NCI-H1048 (cell line): Measurements from ENCODE around the gene FUCA2.
"Not testable (repeated sequence)": the region's sequence is repeated elsewhere in the genome, so short reads cannot be mapped to it uniquely, and the experiment has no call there.

Source experiments
- DNase-seq: peaks from one replicate; lab custom pipeline; 2025; lab: John Stamatoyannopoulos, UW

The FUCA2 gene

DNA sequence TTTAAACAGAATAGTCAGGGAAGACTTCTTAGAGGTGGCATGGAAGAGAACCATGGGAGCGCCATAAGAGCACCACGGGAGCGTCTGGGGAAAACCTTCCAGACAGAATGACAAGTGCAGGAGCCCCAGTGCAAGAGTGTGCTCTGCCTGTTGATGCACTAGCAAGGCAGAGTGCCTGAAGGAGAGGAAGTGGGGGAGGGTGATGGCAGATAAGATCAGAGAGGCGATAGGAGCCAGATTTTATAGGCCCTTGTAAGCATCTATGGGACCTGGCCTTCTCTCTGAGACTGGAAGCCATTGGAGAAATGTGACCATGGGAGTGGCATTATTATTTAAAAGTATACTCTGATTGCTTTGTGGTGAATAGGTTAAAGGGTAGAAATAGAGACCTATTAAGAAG is 13.1 kb downstream of the FUCA2 start:
- no peak for DNase-seq

DNA sequence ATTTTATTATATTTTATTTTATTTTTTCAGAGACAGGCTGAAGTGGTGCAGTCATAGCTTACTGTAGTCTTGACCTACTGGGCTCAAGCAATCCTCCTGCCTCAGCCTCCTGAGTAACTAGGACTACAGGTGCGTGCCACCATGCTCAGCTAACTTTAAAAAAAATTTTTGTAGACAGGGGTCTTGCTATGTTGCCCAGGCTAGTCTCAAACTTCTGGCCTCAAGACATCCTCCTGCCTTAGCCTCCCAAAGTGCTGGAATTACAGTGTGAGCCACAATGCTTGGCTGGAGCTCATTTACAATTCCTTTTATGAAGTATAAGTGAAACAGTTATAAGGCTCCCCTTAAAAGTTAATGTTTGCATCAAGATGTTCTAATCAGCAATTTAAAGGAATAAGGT is 14.5 kb downstream of the FUCA2 start:
- no peak for DNase-seq

DNA sequence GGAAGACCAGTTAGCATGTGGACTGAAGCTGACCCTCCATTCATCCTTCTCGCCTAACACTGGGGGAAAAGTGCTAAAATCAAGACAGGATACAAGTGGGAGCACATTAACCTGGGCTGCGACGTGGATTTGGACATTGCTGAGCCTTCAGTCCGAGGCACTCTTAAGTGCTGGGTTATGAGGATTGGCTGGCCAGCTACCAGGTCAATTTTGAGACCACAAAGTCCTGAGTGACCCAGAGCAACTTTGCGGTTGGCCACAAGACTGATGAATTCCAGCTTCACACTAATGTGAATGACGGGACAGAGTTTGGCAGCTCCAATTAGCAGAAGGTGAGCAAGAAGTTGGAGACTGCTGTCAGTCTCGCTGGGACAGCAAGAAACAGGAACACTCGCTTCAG is 20.7 kb downstream of the FUCA2 start:
- no peak for DNase-seq

- DNase-seq = no peak
Measured at GRCh38 chr6:143490244-143490643, 21.3 kb downstream of the FUCA2 start.

DNA sequence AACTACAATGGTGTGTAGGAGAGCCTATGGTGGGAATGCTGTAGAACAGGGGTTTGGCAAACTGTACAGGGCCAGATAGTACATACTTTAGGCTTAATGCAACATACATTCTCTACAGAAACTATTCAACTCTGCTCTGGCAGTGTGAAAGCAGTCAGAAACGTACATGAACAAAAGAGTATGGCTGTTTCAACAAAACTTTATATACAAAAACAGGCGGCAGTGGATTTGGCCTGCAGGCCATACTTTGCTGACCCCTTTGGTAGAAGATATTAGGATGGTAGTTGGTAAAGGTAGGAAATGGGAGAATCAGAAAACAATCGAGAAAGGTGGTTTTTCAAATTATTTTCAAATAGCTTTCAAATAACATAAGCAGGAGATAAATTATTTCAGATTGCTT is 24.8 kb downstream of the FUCA2 start:
- DNase-seq = no peak

DNA sequence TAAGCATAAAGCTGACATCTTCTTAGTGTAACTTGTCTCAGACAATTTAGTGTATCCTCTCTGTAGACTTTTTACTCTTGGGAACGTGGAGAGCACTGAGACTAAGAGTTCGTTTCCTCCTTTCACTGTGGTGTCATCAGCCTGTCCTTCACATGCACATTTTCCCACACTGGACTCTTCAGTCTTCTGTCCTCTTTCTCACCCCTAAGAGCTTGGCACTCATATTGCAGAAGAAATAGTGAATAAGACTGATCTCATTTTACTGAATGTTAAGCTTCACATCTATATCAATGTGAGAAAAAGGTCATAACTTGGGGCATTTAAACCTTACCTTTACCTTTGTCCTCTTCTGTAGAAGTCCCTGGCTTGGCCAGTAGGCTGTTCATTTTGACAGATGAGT is 25.6 kb downstream of the FUCA2 start:
- DNase-seq = no peak

DNA sequence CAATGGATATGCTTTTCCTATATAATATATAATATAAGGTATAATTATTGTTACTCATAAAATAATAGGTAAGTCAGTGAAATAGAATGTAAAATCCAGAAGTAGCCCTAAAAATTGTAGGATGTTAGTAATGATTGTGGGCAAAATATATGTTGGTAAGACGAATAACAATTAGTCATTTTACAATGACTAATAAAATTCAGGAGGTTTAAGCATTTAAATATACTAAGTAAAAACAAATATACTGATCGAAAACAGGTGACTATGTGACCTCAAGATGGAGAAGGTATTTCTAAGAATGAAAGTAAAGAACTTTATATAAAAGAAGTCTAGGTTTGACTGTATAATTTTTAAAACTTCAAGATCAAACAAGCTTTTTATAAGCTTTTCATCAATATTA is 28.9 kb downstream of the FUCA2 start:
- DNase-seq = no peak

GRCh38 chr6:143478479-143479062 is 32.9 kb downstream of the FUCA2 start:
- DNase-seq = no peak

- no peak for DNase-seq
Measured at GRCh38 chr6:143476545-143476944, 35.0 kb downstream of the FUCA2 start.

DNA sequence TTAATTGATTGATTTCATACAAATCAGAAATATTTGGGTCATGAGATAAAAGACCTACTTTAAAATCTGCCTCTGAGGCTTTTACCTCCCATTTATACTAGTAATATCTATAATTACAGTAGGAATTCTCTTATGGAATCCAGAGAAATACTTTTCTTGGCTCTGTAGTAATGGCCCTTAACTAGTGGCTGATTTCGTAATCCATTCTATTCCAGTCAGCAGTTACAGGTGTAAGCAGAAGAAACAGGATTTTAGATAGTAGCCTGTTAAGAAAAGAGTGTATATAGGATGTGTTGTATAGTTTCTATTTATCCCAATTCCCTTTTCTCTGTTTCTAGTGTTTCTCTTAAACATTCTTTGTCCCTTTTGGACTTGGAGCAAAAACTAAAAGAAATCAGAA is 39.7 kb downstream of the FUCA2 start:
- no peak for DNase-seq

DNA sequence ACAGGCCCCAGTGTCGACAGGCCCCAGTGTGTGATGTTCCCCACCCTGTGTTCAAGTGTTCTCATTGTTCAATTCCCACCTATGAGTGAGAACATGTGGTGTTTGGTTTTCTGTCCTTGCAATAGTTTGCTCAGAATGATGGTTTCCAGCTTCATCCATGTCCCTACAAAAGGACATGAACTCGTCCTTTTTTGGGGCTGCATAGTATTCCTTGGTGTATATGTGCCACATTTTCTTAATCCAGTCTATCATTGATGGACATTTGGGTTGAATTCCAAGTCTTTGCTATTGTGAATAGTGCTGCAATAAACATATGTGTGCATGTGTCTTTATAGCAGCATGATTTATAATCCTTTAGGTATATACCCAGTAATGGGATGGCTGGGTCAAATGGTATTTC is 42.7 kb downstream of the FUCA2 start:
- not testable (repeated sequence) for DNase-seq

DNA sequence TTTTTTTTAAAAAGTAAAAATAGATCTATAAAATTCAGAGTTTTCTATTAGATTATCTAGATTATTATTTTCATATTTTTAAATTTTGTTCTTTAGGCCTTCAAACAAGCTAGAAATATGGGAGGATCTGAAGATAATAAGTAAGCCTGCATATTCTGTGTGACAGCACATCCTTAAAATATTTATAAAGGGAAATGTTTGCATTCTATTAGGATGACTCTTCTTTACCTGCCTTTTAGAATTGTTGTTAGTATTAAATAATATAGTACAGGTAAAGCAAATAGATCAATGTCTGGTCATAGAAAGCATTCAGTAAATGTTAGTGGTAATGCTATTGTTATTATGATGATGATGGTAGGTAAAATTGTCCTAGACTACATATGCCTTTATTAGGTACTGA is 43.5 kb downstream of the FUCA2 start:
- no peak for DNase-seq

GRCh38 chr6:143465546-143465945 is 46.0 kb downstream of the FUCA2 start:
- no peak for DNase-seq

DNA sequence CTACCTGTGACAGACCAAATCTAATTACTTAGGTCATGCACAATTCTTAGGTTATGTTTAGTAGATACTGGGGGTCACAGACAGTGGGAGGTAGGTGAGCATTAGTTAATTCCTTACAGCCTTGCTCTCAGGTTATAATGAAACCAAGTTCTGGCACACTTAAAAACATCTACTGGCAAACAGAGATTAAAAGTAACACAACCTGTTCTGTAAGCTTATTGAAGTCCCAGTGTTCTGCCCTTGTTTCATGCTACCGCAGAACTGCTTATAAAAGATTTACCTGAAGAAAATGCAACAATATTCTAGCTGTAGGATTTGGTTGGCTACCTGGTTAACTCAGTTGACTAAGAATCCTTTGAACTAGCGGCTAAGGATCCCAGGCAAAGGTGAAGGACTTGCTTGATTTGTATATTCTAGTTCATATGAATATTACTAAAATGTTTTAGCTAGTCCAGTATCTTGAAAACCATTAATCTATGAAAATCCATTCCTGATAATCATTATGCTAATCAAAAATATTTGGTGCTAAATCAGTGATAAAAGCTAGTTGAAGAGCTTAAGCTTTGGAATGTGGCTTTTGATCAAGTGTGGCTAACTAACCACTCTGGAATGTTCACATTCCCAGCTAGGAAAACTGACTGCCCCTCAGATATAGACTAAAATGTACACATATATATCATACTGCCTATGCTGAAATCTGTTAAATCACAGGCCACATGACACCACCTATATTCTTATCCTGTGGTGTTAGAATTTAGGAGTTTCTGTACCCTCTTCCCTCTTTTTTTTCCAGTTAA is 53.8 kb downstream of the FUCA2 start:
- no peak for DNase-seq

GRCh38 chr6:143451531-143451930 is 60.0 kb downstream of the FUCA2 start:
- no peak for DNase-seq

- DNase-seq = peak; percentile 89
Measured at GRCh38 chr6:143450453-143451371, 60.8 kb downstream of the FUCA2 start, which contains the start of the genes ADAT2 and PEX3. Gene ADAT2 (minus strand): TSS chr6:143450695. CDS start chr6:143450658, 37 bp downstream. Gene PEX3 (plus strand): TSS chr6:143450805. CDS start chr6:143451043, 238 bp downstream.

- DNase-seq = no peak
Measured at GRCh38 chr6:143449714-143450452, 61.6 kb downstream of the FUCA2 start.

DNA sequence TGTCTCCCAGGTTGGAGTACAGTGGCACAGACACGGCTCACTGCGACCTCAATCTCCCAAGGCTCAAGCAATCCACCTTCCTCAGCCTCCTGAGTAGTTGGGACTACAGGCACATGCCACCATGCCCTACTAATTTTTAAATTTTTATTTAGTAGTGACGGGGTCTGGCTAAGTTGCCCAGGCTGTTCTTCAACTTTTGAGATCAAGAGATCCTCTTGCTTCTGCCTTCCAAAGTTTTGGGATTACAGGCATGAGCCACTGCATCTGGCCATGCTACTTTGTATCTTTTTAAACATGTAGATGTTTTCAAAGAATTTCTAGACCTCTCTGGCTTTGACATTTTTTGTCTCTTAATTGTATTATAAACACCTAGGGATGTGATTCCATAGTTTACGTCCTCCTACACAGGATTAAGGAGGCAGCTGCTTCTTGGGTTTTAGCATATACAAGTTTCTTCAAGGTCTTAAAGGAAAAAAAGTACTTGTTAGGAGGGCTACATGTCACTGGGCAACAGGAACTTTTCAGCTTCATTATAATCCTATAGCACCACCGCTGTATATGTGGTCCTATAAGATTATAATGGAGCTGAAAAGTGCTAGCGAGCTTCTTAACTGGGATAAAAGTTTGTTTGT is 62.3 kb downstream of the FUCA2 start:
- no peak for DNase-seq

DNA sequence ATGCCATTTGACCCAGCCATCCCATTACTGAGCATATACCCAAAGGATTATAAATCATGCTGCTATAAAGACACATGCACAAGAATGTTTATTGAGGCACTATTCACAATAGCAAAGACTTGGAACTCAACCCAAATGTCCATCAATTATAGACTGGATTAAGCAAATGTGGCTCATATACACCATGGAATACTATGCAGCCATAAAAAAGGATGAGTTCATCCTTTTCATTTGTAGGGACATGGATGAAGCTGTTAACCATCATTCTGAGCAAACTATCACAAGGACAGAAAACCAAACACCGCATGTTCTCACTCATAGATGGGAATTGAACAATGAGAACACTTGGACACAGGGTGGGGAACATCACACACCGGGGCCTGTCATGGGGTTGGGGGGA is 63.7 kb downstream of the FUCA2 start:
- DNase-seq = not testable (repeated sequence)
